Activated CD4-positive, alpha-beta T cell treated with anti-CD3 and anti-CD28 coated beads, Interleukin-2, amount 50 U/mL, for 16 hours (primary cell): ENCODE data around the gene GJA4.

Source experiments
- DNase-seq: peaks from one replicate; pipeline ENCODE4 v3.0.0-alpha.2; 2020

The GJA4 gene

GRCh38 chr1:34792868-34793727 lies at the start of gene GJA4:
GJA4 (plus strand) TSS chr1:34792999; CDS start chr1:34794214, 1,215 bp downstream.
- no peak for DNase-seq

GRCh38 chr1:34743775-34744174 lies 49.0 kb upstream of the GJA4 start:
- DNase-seq = no peak

GRCh38 chr1:34744851-34745250 lies 47.9 kb upstream of the GJA4 start:
- DNase-seq = no peak

- no peak for DNase-seq
Measured at GRCh38 chr1:34745666-34746065, 47.1 kb upstream of the GJA4 start.

- DNase-seq = no peak
Measured at GRCh38 chr1:34746101-34746500, 46.7 kb upstream of the GJA4 start.

GRCh38 chr1:34746785-34747637 lies 45.8 kb upstream of the GJA4 start:
- DNase-seq = no peak

GRCh38 chr1:34747638-34747941 lies 45.2 kb upstream of the GJA4 start:
- no peak for DNase-seq

- no peak for DNase-seq
Measured at GRCh38 chr1:34749992-34750391, 42.8 kb upstream of the GJA4 start.

GRCh38 chr1:34750610-34751009 lies 42.2 kb upstream of the GJA4 start:
- DNase-seq = no peak

- no peak for DNase-seq
Measured at GRCh38 chr1:34753163-34753562, 39.6 kb upstream of the GJA4 start.

- DNase-seq = no peak
Measured at GRCh38 chr1:34754964-34755637, 37.7 kb upstream of the GJA4 start, which contains the start of gene GJB5. GJB5 (plus strand) TSS chr1:34755047; CDS start chr1:34757331, 2,284 bp downstream.

- no peak for DNase-seq
Measured at GRCh38 chr1:34755961-34756360, 36.8 kb upstream of the GJA4 start.

GRCh38 chr1:34757386-34757785 lies 35.4 kb upstream of the GJA4 start:
- no peak for DNase-seq

GRCh38 chr1:34758751-34759150 lies 34.0 kb upstream of the GJA4 start:
- no peak for DNase-seq

- DNase-seq = no peak
Measured at GRCh38 chr1:34759503-34760357, 33.1 kb upstream of the GJA4 start, which contains the start of gene GJB4. GJB4 (plus strand) TSS chr1:34759740; CDS start chr1:34761255, 1,515 bp downstream.

GRCh38 chr1:34761176-34761761 lies 31.5 kb upstream of the GJA4 start:
- no peak for DNase-seq

GRCh38 chr1:34761776-34762307 lies 31.0 kb upstream of the GJA4 start:
- DNase-seq = no peak

- no peak for DNase-seq
Measured at GRCh38 chr1:34762474-34763141, 30.2 kb upstream of the GJA4 start.

- no peak for DNase-seq
Measured at GRCh38 chr1:34763142-34763781, 29.5 kb upstream of the GJA4 start.

- no peak for DNase-seq
Measured at GRCh38 chr1:34768856-34769255, 23.9 kb upstream of the GJA4 start.
